Neural cell (in vitro differentiated cells): ENCODE data around the gene B3GALT5. TPM values are rescaled to one million over a fixed set of nuclear protein-coding genes. Genes with fewer than 3 reads are reported as not detected.

Source experiments
- H2AFZ ChIP-seq: fragments of 200-600, 300-800 bp; sonication (generic), shearing (Covaris generic); 2 replicates; pipeline ENCODE4 v1.6.0; 2014; ENCODE audit warnings: low read depth, mild to moderate bottlenecking, antibody characterized with exemption, low read length, moderate library complexity
- H3F3A ChIP-seq: fragments of 200-600 bp; shearing (Covaris generic); 2 replicates; pipeline ENCODE4 v1.6.1; 2016; ENCODE audit warnings: mild to moderate bottlenecking, moderate library complexity, mixed read lengths, antibody characterized with exemption, low read length; ENCODE audit not compliant: insufficient read depth, poor library complexity, severe bottlenecking
- H3K27ac ChIP-seq: fragments of 200-600, 300-800 bp; sonication (generic), shearing (Covaris generic); 2 replicates; pipeline ENCODE4 v1.5.1; 2014; ENCODE audit warnings: mild to moderate bottlenecking, low read length, moderate library complexity
- H3K27me3 ChIP-seq: fragments of 300-800, 200-600 bp; sonication (generic), shearing (Covaris generic); 2 replicates; pipeline ENCODE4 v1.6.0; 2014; ENCODE audit warnings: mild to moderate bottlenecking, low read depth, low read length, moderate library complexity; ENCODE audit not compliant: insufficient read depth
- H3K36me3 ChIP-seq: fragments of 300-800, 200-600 bp; sonication (generic), shearing (Covaris generic); 2 replicates; pipeline ENCODE4 v1.5.1; 2014; ENCODE audit warnings: mild to moderate bottlenecking, antibody characterized with exemption, low read length, moderate library complexity; ENCODE audit not compliant: insufficient read depth
- H3K4me2 ChIP-seq: fragments of 300-800, 200-600 bp; sonication (generic), shearing (Covaris generic); 2 replicates; pipeline ENCODE4 v1.6.0; 2014; ENCODE audit warnings: mild to moderate bottlenecking, low read length
- H3K4me3 ChIP-seq: fragments of 300-800, 200-600 bp; sonication (generic), shearing (Covaris generic); 2 replicates; pipeline ENCODE4 v1.5.1; 2014; ENCODE audit warnings: mild to moderate bottlenecking, low read length, moderate library complexity
- H3K79me2 ChIP-seq: fragments of 200-600 bp; shearing (Covaris generic); replicated peaks from 2 replicates; pipeline ENCODE4 v1.6.0; 2014; ENCODE audit warnings: mild to moderate bottlenecking, low read length, moderate library complexity; ENCODE audit not compliant: insufficient read depth
- H3K9ac ChIP-seq: fragments of 300-800, 200-600 bp; sonication (generic), shearing (Covaris generic); 2 replicates; pipeline ENCODE4 v1.6.1; 2016; ENCODE audit warnings: mild to moderate bottlenecking, low read length, mixed read lengths
- H3K9me2 ChIP-seq: fragments of 200-600 bp; shearing (Covaris generic); 2 replicates; pipeline ENCODE4 v1.6.1; 2016; ENCODE audit warnings: mild to moderate bottlenecking, low read length, mixed read lengths; ENCODE audit not compliant: insufficient read depth
- H3K9me3 ChIP-seq: fragments of 200-600, 300-800 bp; sonication (generic), shearing (Covaris generic); 2 replicates; pipeline ENCODE4 v1.6.1; 2016; ENCODE audit warnings: mild to moderate bottlenecking, mixed run types, low read length, moderate library complexity, mixed read lengths
- H4K20me1 ChIP-seq: fragments of 200-600 bp; shearing (Covaris generic); 2 replicates; pipeline ENCODE4 v1.6.1; 2016; ENCODE audit warnings: mild to moderate bottlenecking, mixed run types; ENCODE audit not compliant: insufficient read depth
- CTCF ChIP-seq: fragments of 450-650 bp; IDR thresholded peaks from 2 replicates; pipeline ENCODE4 v1.5.1; 2014; ENCODE audit warnings: antibody characterized with exemption, mild to moderate bottlenecking, moderate library complexity; ENCODE audit not compliant: poor library complexity, severe bottlenecking
- EP300 ChIP-seq: fragments of 450-650 bp; conservative IDR thresholded peaks from 2 replicates; pipeline ENCODE4 v1.6.1; 2014; ENCODE audit warnings: antibody characterized with exemption, mild to moderate bottlenecking, moderate library complexity; ENCODE audit not compliant: poor library complexity, severe bottlenecking
- EZH2 ChIP-seq: fragments of 200-600, 300-800 bp; shearing (Covaris generic), sonication (generic); IDR thresholded peaks from 2 replicates; pipeline ENCODE4 v1.6.1; 2014; ENCODE audit warnings: antibody characterized with exemption, low read length, borderline replicate concordance, mild to moderate bottlenecking; ENCODE audit not compliant: insufficient read depth, poor library complexity, severe bottlenecking
- MXI1 ChIP-seq: fragments of 450-650 bp; conservative IDR thresholded peaks from 2 replicates; pipeline ENCODE4 v1.6.1; 2014; ENCODE audit warnings: antibody characterized with exemption, mild to moderate bottlenecking; ENCODE audit not compliant: poor library complexity, severe bottlenecking
- POLR2AphosphoS5 ChIP-seq: IDR thresholded peaks from 2 replicates; pipeline ENCODE4 v1.6.1; 2012
- RAD21 ChIP-seq: fragments of 450-650 bp; conservative IDR thresholded peaks from 2 replicates; pipeline ENCODE4 v1.6.1; 2014; ENCODE audit warnings: antibody characterized with exemption, mild to moderate bottlenecking, moderate library complexity
- REST ChIP-seq: IDR thresholded peaks from 2 replicates; pipeline ENCODE4 v1.6.1; 2012; ENCODE audit warnings: borderline replicate concordance
- SMC3 ChIP-seq: fragments of 450-650 bp; conservative IDR thresholded peaks from 2 replicates; pipeline ENCODE4 v1.6.1; 2014; ENCODE audit warnings: antibody characterized with exemption, mild to moderate bottlenecking, moderate library complexity; ENCODE audit not compliant: poor library complexity
- TAF1 ChIP-seq: IDR thresholded peaks from 2 replicates; pipeline ENCODE4 v1.6.1; 2012; ENCODE audit warnings: low read depth
- polyA plus RNA-seq: library from polyadenylated mRNA; depleted of rRNA; stranded (reverse); fragments of >200 nt; gene quantifications from 2 replicates; pipeline ENCODE4 v1.2.3, GENCODE V29; 2014

Gene B3GALT5
- polyA plus RNA-seq, 1 donor from 2014 or later, result 0.50 TPM

DNA sequence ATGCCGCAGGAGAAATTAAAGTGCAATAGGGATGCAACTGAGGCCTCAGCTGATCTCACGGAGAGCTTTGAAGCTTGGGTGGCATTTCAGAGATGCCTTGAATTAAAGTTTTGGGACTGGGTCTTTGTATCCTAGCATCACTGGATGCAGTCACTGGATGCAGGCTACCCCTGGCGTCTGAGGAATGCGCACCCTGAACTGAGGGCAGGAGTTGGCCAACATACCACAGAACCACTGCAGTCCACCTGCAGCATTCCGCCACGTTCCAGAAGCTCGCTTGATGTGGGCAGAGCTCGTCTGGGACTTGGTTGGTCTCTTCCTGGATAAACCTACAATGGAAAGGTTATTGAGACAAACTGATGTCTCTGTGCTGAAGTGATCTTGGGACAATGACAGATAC, 98.1 kb downstream of the B3GALT5 start:
- H3F3A ChIP-seq, result no peaks in the 10 kb centered on the region
- H3K4me2 ChIP-seq, result no peak overlapping the region
- H2AFZ ChIP-seq, result no peak overlapping the region
- H3K9ac ChIP-seq, result no peak overlapping the region
- no peak overlapping the region for H3K27ac ChIP-seq
- no peak for TF ChIP-seq TAF1
- no peak for TF ChIP-seq RAD21
- TF ChIP-seq POLR2AphosphoS5, result no peak
- TF ChIP-seq CTCF, result no peak
- TF ChIP-seq EZH2, result no peak
- TF ChIP-seq EP300, result no peak
- TF ChIP-seq SMC3, result no peak
- TF ChIP-seq MXI1, result no peak
- TF ChIP-seq REST, result no peak
- no peaks in the 10 kb centered on the region for H3K36me3 ChIP-seq
- H3K9me2 ChIP-seq, result no peaks in the 10 kb centered on the region
- no peaks in the 10 kb centered on the region for H3K79me2 ChIP-seq
- no peaks in the 10 kb centered on the region for H4K20me1 ChIP-seq
- H3K27me3 ChIP-seq, result no peaks in the 10 kb centered on the region
- no peak overlapping the region for H3K4me3 ChIP-seq
- H3K9me3 ChIP-seq, result no peaks in the 10 kb centered on the region

- no peaks in the 10 kb centered on the region for H3K27me3 ChIP-seq
- no peak overlapping the region for H3K4me2 ChIP-seq
- H4K20me1 ChIP-seq, result no peaks in the 10 kb centered on the region
- no peaks in the 10 kb centered on the region for H3K36me3 ChIP-seq
- no peaks in the 10 kb centered on the region for H3K9me3 ChIP-seq
- TF ChIP-seq TAF1, result no peak
- H2AFZ ChIP-seq, result no peak overlapping the region
- H3K79me2 ChIP-seq, result no peaks in the 10 kb centered on the region
- no peak overlapping the region for H3K9ac ChIP-seq
- H3K27ac ChIP-seq, result no peak overlapping the region
- no peaks in the 10 kb centered on the region for H3K9me2 ChIP-seq
- H3K4me3 ChIP-seq, result no peak overlapping the region
- no peaks in the 10 kb centered on the region for H3F3A ChIP-seq
These were observed 99.5 kb downstream of the B3GALT5 start for GRCh38 chr21:39712273-39712672.

GRCh38 chr21:39712976-39713375, 100.2 kb downstream of the B3GALT5 start:
- Histone ChIP-seq H3K9me3 (no peaks in the 10 kb centered on the region), H3K36me3 (no peaks in the 10 kb centered on the region), H3K27ac (no peak overlapping the region), H3K4me2 (no peak overlapping the region), H3K9ac (no peak overlapping the region), H3K9me2 (no peaks in the 10 kb centered on the region), H3F3A (no peaks in the 10 kb centered on the region), H3K4me3 (no peak overlapping the region), H2AFZ (no peak overlapping the region), H4K20me1 (no peaks in the 10 kb centered on the region), H3K79me2 (no peaks in the 10 kb centered on the region), H3K27me3 (no peaks in the 10 kb centered on the region)
- no peak for TF ChIP-seq CTCF
- no peak for TF ChIP-seq REST
- no peak for TF ChIP-seq SMC3
- no peak for TF ChIP-seq POLR2AphosphoS5
- no peak for TF ChIP-seq RAD21
- no peak for TF ChIP-seq MXI1
- no peak for TF ChIP-seq EP300
- TF ChIP-seq EZH2, result no peak
- no peak for TF ChIP-seq TAF1
